WTC11 (cell line): ENCODE measurements around the gene ADGRL3. TPM values are rescaled to one million over a fixed set of nuclear protein-coding genes. Genes with fewer than 3 reads are reported as not detected.
"Not testable (repeated sequence)": the region's sequence is repeated elsewhere in the genome, so short reads cannot be mapped to it uniquely, and the experiment has no call there.

Experiments
- ATAC-seq: fragments of 200-7000 bp; cut with Tn5 transposase; 2 replicates; pipeline ENCODE4 v1.10.0; 2021; ENCODE audit warnings: mild to moderate bottlenecking, moderate library complexity
- CTCF ChIA-PET: fragments of 300-600 bp; sonication (Branson Sonifier 250); formaldehyde crosslinking; loops from one replicate; lab custom pipeline; 2021; ENCODE audit warnings: antibody characterized with exemption; lab: Charles Lee
- POLR2A ChIA-PET: fragments of 350-600 bp; sonication (Branson Sonifier 250); formaldehyde crosslinking; loops from one replicate; lab custom pipeline; 2021; ENCODE audit warnings: antibody characterized with exemption; lab: Charles Lee
- DNase-seq: peaks from one replicate; pipeline ENCODE4 v3.0.0; 2021; ENCODE audit warnings: low spot score
- H3K27ac Mint-ChIP-seq: 2 replicates; pipeline ENCODE4 v1.8.0; 2021; ENCODE audit warnings: mixed read lengths
- H3K27me3 Mint-ChIP-seq: 2 replicates; pipeline ENCODE4 v1.8.0; 2021; ENCODE audit warnings: low read depth, mild to moderate bottlenecking, moderate library complexity, mixed read lengths
- H3K36me3 Mint-ChIP-seq: 2 replicates; pipeline ENCODE4 v1.8.0; 2021; ENCODE audit warnings: mixed read lengths
- H3K4me1 Mint-ChIP-seq: 2 replicates; pipeline ENCODE4 v1.8.0; 2022; ENCODE audit warnings: mixed read lengths
- H3K4me3 Mint-ChIP-seq: 2 replicates; pipeline ENCODE4 v1.8.0; 2021; ENCODE audit warnings: mild to moderate bottlenecking, moderate library complexity, mixed read lengths
- H3K9me3 Mint-ChIP-seq: 2 replicates; pipeline ENCODE4 v1.8.0; 2021; ENCODE audit warnings: mixed read lengths
- ESRRA ChIP-seq: sonication (generic); formaldehyde crosslinking; IDR thresholded peaks from 2 replicates; pipeline ENCODE4 v1.8.1; 2022; ENCODE audit warnings: mild to moderate bottlenecking, missing genetic modification reagents, borderline replicate concordance
- TEAD1 ChIP-seq: sonication (generic); formaldehyde crosslinking; IDR thresholded peaks from 2 replicates; pipeline ENCODE4 v1.8.0; 2022; ENCODE audit warnings: mild to moderate bottlenecking, missing genetic modification reagents
- ZNF671 ChIP-seq: fragments of 250-450 bp; sonication (Bioruptor Pico); IDR thresholded peaks from 2 replicates; pipeline ENCODE4 v1.8.0; 2021; ENCODE audit warnings: mild to moderate bottlenecking
- total RNA-seq: library from RNA; stranded (reverse); gene quantifications from 3 replicates; pipeline ENCODE4 v1.2.3, GENCODE V29; 2021
- TF ChIP-seq, protein P1 (sequence below): fragments of 250-450 bp; sonication (Bioruptor Pico); IDR thresholded peaks from 2 replicates; pipeline ENCODE4 v1.8.0; 2021; ENCODE audit warnings: mild to moderate bottlenecking
- TF ChIP-seq, protein P2 (sequence below): fragments of 250-450 bp; sonication (Bioruptor Pico); IDR thresholded peaks from 2 replicates; pipeline ENCODE4 v1.9.0; 2021; ENCODE audit warnings: mild to moderate bottlenecking
- TF ChIP-seq, protein P3 (sequence below): sonication (generic); formaldehyde crosslinking; IDR thresholded peaks from 2 replicates; pipeline ENCODE4 v1.8.0; 2023; ENCODE audit warnings: mild to moderate bottlenecking, missing genetic modification reagents
- TF ChIP-seq, protein P4 (sequence below): sonication (generic); formaldehyde crosslinking; IDR thresholded peaks from 2 replicates; pipeline ENCODE4 v1.8.0; 2023; ENCODE audit warnings: missing genetic modification reagents, mild to moderate bottlenecking, borderline replicate concordance
- TF ChIP-seq, protein P5 (sequence below): sonication (generic); formaldehyde crosslinking; IDR thresholded peaks from 2 replicates; pipeline ENCODE4 v1.8.0; 2022; ENCODE audit warnings: mild to moderate bottlenecking, missing genetic modification reagents

The ADGRL3 gene
- total RNA-seq, 1 experiment from 2014 or later: 8.7 TPM

DNA sequence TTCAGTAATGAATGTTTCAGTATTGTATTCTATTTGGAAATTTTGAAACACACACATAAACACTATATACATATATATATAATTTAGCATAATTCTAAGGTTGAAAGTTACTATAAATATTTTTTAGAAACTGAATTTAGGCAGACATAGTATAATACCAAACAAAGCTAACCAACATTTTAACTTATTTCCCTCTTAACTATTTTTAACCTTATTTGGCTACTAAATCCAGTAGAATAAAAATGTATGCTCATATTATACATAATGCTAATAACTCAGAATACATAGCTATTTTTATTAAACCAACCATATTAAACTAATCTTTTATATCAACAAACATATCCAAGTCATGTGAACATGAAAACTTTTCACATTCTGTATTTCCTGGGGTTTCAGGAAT lies 563.6 kb downstream of the ADGRL3 start:
- ChIA-PET POLR2A (no interaction called here), CTCF (no interaction called here)
- Mint-ChIP-seq H3K36me3 (peaks cover 100% of the 10 kb centered on the region), H3K9me3 (peaks cover 73% of the 10 kb centered on the region), H3K27me3 (peaks cover 50% of the 10 kb centered on the region), H3K4me1 (peaks cover 22% of the 10 kb centered on the region)
- DNase-seq: no peak
- peak; percentile 87; the same call in 1 of the 2 replicates for TF ChIP-seq ZNF671
- TF ChIP-seq, protein P1, sequence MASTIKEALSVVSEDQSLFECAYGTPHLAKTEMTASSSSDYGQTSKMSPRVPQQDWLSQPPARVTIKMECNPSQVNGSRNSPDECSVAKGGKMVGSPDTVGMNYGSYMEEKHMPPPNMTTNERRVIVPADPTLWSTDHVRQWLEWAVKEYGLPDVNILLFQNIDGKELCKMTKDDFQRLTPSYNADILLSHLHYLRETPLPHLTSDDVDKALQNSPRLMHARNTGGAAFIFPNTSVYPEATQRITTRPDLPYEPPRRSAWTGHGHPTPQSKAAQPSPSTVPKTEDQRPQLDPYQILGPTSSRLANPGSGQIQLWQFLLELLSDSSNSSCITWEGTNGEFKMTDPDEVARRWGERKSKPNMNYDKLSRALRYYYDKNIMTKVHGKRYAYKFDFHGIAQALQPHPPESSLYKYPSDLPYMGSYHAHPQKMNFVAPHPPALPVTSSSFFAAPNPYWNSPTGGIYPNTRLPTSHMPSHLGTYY (CRISPR knock-in tag): peak; percentile 93; the same call in 1 of the 2 replicates
- no peak for TF ChIP-seq ESRRA (CRISPR knock-in tag)
- TF ChIP-seq, all 79 proteins: peak for 2
- Mint-ChIP-seq H3K27ac (no peak overlapping the region), H3K4me3 (peak overlapping the region; percentile 97)
- ATAC-seq: no peak

DNA sequence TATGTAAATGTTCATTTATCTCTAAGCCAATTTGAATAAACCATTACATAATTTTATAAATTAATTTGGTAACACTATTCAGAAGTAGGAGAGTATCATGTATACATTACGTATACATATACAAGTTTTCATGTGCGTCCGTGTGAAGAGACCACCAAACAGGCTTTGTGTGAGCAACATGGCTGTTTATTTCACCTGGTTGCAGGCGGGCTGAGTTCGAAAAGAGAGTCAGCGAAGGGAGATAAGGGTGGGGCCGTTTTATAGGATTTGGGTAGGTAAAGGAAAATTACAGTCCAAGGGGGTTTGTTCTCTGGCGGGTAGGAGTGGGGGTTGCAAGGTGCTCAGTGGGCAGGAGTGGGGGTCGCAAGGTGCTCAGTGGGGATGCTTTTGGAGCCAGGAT lies 564.0 kb downstream of the ADGRL3 start:
- Mint-ChIP-seq H3K4me1 (peaks cover 22% of the 10 kb centered on the region), H3K27ac (peak overlapping the region; percentile 54; the same call in 1 of the 2 replicates), H3K9me3 (peaks cover 69% of the 10 kb centered on the region), H3K36me3 (peaks cover 100% of the 10 kb centered on the region), H3K27me3 (peaks cover 47% of the 10 kb centered on the region), H3K4me3 (peak overlapping the region; percentile 97)
- POLR2A ChIA-PET, ATAC-seq, DNase-seq, CTCF ChIA-PET: not testable (repeated sequence)
- TF ChIP-seq, protein P2, sequence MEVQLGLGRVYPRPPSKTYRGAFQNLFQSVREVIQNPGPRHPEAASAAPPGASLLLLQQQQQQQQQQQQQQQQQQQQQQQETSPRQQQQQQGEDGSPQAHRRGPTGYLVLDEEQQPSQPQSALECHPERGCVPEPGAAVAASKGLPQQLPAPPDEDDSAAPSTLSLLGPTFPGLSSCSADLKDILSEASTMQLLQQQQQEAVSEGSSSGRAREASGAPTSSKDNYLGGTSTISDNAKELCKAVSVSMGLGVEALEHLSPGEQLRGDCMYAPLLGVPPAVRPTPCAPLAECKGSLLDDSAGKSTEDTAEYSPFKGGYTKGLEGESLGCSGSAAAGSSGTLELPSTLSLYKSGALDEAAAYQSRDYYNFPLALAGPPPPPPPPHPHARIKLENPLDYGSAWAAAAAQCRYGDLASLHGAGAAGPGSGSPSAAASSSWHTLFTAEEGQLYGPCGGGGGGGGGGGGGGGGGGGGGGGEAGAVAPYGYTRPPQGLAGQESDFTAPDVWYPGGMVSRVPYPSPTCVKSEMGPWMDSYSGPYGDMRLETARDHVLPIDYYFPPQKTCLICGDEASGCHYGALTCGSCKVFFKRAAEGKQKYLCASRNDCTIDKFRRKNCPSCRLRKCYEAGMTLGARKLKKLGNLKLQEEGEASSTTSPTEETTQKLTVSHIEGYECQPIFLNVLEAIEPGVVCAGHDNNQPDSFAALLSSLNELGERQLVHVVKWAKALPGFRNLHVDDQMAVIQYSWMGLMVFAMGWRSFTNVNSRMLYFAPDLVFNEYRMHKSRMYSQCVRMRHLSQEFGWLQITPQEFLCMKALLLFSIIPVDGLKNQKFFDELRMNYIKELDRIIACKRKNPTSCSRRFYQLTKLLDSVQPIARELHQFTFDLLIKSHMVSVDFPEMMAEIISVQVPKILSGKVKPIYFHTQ (CRISPR knock-in tag): 0 out of 2 replicates have a peak, but pooled peaks have one; percentile 0

DNA sequence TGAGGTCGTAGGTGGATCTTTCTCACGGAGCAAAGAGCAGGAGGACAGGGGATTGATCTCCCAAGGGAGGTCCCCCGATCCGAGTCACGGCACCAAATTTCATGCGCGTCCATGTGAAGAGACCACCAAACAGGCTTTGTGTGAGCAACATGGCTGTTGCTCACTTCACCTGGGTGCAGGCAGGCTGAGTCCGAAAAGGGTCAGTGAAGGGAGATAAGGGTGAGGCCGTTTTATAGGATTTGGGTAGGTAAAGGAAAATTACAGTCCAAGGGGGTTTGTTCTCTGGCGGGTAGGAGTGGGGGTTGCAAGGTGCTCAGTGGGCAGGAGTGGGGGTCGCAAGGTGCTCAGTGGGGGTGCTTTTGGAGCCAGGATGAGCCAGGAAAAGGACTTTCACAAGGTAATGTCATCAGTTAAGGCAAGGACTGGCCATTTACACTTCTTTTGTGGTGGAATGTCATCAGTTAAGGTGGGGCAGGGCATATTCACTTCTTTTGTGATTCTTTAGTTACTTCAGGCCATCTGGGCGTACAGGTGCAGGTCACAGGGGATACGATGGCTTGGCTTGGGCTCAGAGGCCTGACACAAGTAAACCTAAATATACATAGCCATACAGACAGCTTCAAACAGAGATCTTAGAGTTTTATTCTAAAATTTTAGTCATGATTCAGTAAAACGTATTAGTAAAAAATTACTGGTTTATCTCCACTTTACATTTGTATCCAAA lies 569.5 kb downstream of the ADGRL3 start:
- ATAC-seq: peak; percentile 44
- TF ChIP-seq, protein P3, sequence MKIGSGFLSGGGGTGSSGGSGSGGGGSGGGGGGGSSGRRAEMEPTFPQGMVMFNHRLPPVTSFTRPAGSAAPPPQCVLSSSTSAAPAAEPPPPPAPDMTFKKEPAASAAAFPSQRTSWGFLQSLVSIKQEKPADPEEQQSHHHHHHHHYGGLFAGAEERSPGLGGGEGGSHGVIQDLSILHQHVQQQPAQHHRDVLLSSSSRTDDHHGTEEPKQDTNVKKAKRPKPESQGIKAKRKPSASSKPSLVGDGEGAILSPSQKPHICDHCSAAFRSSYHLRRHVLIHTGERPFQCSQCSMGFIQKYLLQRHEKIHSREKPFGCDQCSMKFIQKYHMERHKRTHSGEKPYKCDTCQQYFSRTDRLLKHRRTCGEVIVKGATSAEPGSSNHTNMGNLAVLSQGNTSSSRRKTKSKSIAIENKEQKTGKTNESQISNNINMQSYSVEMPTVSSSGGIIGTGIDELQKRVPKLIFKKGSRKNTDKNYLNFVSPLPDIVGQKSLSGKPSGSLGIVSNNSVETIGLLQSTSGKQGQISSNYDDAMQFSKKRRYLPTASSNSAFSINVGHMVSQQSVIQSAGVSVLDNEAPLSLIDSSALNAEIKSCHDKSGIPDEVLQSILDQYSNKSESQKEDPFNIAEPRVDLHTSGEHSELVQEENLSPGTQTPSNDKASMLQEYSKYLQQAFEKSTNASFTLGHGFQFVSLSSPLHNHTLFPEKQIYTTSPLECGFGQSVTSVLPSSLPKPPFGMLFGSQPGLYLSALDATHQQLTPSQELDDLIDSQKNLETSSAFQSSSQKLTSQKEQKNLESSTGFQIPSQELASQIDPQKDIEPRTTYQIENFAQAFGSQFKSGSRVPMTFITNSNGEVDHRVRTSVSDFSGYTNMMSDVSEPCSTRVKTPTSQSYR (CRISPR knock-in tag): 0 out of 2 replicates have a peak, but pooled peaks have one; percentile 18
- TF ChIP-seq TEAD1 (CRISPR knock-in tag): 0 out of 2 replicates have a peak, but pooled peaks have one; percentile 23
- TF ChIP-seq, protein P4, sequence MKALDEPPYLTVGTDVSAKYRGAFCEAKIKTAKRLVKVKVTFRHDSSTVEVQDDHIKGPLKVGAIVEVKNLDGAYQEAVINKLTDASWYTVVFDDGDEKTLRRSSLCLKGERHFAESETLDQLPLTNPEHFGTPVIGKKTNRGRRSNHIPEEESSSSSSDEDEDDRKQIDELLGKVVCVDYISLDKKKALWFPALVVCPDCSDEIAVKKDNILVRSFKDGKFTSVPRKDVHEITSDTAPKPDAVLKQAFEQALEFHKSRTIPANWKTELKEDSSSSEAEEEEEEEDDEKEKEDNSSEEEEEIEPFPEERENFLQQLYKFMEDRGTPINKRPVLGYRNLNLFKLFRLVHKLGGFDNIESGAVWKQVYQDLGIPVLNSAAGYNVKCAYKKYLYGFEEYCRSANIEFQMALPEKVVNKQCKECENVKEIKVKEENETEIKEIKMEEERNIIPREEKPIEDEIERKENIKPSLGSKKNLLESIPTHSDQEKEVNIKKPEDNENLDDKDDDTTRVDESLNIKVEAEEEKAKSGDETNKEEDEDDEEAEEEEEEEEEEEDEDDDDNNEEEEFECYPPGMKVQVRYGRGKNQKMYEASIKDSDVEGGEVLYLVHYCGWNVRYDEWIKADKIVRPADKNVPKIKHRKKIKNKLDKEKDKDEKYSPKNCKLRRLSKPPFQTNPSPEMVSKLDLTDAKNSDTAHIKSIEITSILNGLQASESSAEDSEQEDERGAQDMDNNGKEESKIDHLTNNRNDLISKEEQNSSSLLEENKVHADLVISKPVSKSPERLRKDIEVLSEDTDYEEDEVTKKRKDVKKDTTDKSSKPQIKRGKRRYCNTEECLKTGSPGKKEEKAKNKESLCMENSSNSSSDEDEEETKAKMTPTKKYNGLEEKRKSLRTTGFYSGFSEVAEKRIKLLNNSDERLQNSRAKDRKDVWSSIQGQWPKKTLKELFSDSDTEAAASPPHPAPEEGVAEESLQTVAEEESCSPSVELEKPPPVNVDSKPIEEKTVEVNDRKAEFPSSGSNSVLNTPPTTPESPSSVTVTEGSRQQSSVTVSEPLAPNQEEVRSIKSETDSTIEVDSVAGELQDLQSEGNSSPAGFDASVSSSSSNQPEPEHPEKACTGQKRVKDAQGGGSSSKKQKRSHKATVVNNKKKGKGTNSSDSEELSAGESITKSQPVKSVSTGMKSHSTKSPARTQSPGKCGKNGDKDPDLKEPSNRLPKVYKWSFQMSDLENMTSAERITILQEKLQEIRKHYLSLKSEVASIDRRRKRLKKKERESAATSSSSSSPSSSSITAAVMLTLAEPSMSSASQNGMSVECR (CRISPR knock-in tag): 0 out of 2 replicates have a peak, but pooled peaks have one; percentile 28
- TF ChIP-seq, protein P5, sequence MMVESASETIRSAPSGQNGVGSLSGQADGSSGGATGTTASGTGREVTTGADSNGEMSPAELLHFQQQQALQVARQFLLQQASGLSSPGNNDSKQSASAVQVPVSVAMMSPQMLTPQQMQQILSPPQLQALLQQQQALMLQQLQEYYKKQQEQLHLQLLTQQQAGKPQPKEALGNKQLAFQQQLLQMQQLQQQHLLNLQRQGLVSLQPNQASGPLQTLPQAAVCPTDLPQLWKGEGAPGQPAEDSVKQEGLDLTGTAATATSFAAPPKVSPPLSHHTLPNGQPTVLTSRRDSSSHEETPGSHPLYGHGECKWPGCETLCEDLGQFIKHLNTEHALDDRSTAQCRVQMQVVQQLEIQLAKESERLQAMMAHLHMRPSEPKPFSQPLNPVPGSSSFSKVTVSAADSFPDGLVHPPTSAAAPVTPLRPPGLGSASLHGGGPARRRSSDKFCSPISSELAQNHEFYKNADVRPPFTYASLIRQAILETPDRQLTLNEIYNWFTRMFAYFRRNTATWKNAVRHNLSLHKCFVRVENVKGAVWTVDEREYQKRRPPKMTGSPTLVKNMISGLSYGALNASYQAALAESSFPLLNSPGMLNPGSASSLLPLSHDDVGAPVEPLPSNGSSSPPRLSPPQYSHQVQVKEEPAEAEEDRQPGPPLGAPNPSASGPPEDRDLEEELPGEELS (CRISPR knock-in tag): peak; percentile 68; the same call in 1 of the 2 replicates
- TF ChIP-seq, all 79 proteins: peak for 4; not testable (repeated sequence) for 75
- Mint-ChIP-seq H3K27ac (peak overlapping the region; percentile 97), H3K9me3 (peaks cover 21% of the 10 kb centered on the region), H3K4me3 (peak overlapping the region; percentile 97), H3K4me1 (peaks cover 59% of the 10 kb centered on the region), H3K27me3 (peaks cover 12% of the 10 kb centered on the region), H3K36me3 (peaks cover 49% of the 10 kb centered on the region)
- POLR2A ChIA-PET, CTCF ChIA-PET: not testable (repeated sequence)
- DNase-seq: peak; percentile 36
